NT2/D1 (cell line): Measurements from ENCODE around the gene CYTIP.

Source experiments
- DNase-seq: peaks from one replicate; pipeline ENCODE4 v3.0.0-alpha.2; 2011; ENCODE audit warnings: low read depth, low spot score
- H3K27me3 ChIP-seq: 2 replicates; pipeline ENCODE4 v1.6.0; 2011; ENCODE audit warnings: mild to moderate bottlenecking; ENCODE audit not compliant: insufficient read length, insufficient read depth
- H3K36me3 ChIP-seq: 2 replicates; pipeline ENCODE4 v1.6.1; 2011; ENCODE audit warnings: mild to moderate bottlenecking, low read length, mixed read lengths; ENCODE audit not compliant: insufficient read depth, insufficient read length
- H3K4me1 ChIP-seq: 2 replicates; pipeline ENCODE4 v1.5.1; 2011; ENCODE audit not compliant: insufficient read depth, insufficient read length
- H3K4me3 ChIP-seq: 2 replicates; pipeline ENCODE4 v1.5.1; 2011; ENCODE audit warnings: low read depth; ENCODE audit not compliant: insufficient read length
- H3K9ac ChIP-seq: 2 replicates; pipeline ENCODE4 v1.6.0; 2011; ENCODE audit warnings: low read depth; ENCODE audit not compliant: insufficient read length
- H3K9me3 ChIP-seq: 2 replicates; pipeline ENCODE4 v1.5.1; 2011; ENCODE audit warnings: mild to moderate bottlenecking, low read length; ENCODE audit not compliant: insufficient read depth
- SUZ12 ChIP-seq: IDR thresholded peaks from 2 replicates; pipeline ENCODE4 v1.6.1; 2011; ENCODE audit not compliant: insufficient read length, insufficient read depth; ENCODE audit errors: extremely low read depth
- YY1 ChIP-seq: IDR thresholded peaks from 2 replicates; pipeline ENCODE4 v1.6.1; 2011; ENCODE audit not compliant: insufficient read length, insufficient read depth
- ZNF274 ChIP-seq: IDR thresholded peaks from 2 replicates; pipeline ENCODE4 v1.6.1; 2011; ENCODE audit warnings: mild to moderate bottlenecking, low read depth, low read length

CYTIP gene

DNA sequence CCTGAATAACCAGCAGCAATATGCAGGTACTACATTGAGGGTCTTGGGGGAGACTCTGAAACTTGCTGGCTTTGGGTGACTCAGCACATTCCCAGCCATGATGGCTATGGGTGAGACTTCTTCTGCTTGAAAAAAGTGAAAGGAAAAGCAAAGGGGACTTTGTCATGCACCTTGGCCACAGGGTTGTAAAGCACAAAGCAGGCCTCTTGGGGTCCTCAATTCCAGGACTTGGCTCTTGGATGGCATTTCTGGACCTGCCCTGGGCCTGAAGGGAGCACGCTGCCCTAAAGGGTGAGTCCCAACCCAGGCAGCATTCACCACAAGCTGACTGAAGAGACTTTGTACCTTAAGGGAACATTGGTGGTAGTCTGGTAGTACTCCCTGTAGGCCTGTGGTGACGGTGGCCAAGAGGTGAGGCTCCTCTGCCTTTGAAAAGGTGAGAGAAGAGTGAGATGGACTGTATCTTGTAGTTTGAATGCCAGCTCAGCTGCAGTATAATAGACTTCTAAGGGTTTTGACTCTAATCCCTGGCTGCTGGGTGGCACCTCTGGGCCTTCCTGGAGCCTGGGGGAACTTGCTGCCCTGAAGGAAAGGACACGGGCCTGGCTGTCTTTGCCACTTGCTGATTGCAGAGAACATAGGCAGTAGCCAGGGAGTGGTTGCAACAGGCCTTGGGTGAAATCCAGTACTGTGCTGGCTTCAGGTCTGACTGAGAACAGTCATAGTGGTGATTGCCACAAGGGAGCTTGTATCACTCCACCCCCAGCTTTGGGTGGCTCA lies 36.5 kb upstream of the CYTIP start:
- no peaks in the 10 kb centered on the region for H3K27me3 ChIP-seq
- DNase-seq, result no peak
- TF ChIP-seq SUZ12 (no peak), ZNF274 (no peak), YY1 (no peak)
- no peak overlapping the region for H3K9ac ChIP-seq
- no peaks in the 10 kb centered on the region for H3K4me1 ChIP-seq
- no peaks in the 10 kb centered on the region for H3K36me3 ChIP-seq
- H3K4me3 ChIP-seq, result no peak overlapping the region
- no peaks in the 10 kb centered on the region for H3K9me3 ChIP-seq

DNA sequence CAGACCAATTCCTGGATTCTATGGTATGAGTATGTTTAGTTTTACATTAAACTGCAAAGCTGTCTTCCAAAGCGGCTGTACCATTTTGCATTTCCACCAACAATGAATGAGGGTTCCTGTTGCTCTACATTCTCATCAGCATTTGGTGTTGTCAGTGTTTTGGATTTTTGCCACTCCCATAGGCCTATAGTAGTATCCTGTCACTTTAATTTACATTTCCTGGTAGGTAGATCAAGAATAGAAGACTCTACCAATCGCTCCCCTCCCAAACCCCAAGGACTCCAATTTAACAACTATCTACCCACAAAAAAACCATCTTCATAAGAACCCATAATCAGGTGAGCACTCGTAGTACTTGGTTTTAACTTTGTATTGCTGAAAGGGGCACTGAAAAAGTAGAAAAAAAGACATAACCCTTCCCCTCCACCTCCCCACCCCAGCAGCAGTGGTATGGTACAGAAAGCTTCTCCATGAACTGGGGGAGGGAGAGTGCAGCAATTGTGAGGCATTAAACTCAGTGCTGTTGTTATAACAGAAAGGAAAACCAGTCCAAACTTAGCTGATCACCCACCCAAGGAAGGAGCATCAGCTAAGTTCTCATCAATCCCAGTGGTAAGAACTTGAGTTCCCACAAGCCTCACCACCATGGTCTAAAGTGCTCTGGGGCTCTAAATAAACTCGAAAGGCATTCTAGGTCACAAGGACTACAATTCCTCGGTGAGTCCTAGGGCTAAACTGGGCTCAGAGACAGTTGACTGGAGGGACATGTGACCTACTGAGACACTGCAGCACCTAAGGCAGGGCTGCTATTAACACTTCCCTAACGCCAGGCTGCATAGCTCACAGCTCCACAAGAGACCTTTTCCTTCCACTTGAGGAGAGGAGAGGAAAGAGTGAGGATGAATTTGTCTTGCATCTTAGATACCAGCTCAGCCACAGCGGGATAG lies 35.5 kb upstream of the CYTIP start:
- no peak overlapping the region for H3K4me3 ChIP-seq
- no peaks in the 10 kb centered on the region for H3K27me3 ChIP-seq
- no peaks in the 10 kb centered on the region for H3K36me3 ChIP-seq
- no peaks in the 10 kb centered on the region for H3K4me1 ChIP-seq
- TF ChIP-seq YY1 (no peak), ZNF274 (no peak), SUZ12 (no peak)
- DNase-seq, result no peak
- no peaks in the 10 kb centered on the region for H3K9me3 ChIP-seq
- no peak overlapping the region for H3K9ac ChIP-seq

DNA sequence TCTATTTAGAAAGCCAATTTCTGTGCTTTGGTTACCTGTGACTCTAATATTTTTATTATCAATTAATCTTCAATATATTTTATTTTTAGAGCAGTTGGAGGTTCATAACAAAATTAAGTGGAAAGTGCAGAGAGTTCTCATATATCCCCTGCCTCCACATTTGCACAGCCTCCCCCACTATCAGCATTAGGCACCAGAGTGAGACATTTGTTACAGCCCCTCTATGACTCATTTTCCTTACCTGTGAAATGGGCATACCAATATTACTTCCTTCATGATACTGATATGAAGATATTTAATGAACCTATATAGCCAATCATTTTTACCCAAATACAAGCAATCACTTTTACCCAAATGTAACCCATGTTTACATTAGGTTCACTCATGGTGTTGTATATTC lies 34.0 kb upstream of the CYTIP start:
- Histone ChIP-seq H3K9ac (no peak overlapping the region), H3K36me3 (no peaks in the 10 kb centered on the region), H3K4me1 (no peaks in the 10 kb centered on the region), H3K9me3 (no peaks in the 10 kb centered on the region), H3K4me3 (no peak overlapping the region), H3K27me3 (no peaks in the 10 kb centered on the region)
- DNase-seq, result no peak
- TF ChIP-seq YY1 (no peak), ZNF274 (no peak)

DNA sequence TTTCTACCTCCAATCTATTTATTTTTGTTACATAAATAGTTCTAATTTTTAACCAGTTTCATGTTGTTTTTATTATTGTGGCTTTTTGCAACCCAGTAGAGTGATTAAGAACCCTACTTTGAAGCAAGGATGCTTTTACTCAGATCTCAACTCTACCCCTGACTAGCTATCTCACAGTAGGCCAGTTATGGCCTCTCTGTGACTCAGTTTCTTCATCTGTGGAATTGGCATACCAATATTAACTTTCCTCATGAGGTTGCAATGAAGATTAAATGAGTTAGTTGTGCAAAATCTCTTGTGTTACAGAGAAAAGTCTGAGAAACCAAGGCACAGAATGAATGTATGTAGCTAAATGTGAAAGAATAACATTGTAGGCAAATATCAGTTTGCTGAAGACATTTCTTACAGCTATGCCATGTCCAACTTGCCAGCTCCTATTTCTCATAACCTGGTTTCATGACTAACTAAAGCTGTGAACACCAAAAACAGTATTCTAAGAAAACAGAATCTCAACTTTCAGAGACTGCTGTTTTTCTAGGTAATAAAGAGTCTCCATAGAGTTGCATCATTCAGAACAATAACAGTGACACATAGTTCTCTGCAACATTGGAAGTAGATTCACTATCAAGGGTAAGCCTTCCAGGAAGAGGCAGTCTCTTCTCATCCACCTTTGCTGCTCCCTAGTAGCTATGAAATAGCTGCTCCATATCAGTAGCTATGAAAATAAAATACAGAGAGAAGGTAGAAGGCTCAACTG lies 33.2 kb upstream of the CYTIP start:
- TF ChIP-seq YY1 (no peak), SUZ12 (no peak), ZNF274 (no peak)
- no peak overlapping the region for H3K9ac ChIP-seq
- H3K27me3 ChIP-seq, result no peaks in the 10 kb centered on the region
- no peak overlapping the region for H3K4me3 ChIP-seq
- no peaks in the 10 kb centered on the region for H3K4me1 ChIP-seq
- no peaks in the 10 kb centered on the region for H3K36me3 ChIP-seq
- no peaks in the 10 kb centered on the region for H3K9me3 ChIP-seq
- no peak for DNase-seq

DNA sequence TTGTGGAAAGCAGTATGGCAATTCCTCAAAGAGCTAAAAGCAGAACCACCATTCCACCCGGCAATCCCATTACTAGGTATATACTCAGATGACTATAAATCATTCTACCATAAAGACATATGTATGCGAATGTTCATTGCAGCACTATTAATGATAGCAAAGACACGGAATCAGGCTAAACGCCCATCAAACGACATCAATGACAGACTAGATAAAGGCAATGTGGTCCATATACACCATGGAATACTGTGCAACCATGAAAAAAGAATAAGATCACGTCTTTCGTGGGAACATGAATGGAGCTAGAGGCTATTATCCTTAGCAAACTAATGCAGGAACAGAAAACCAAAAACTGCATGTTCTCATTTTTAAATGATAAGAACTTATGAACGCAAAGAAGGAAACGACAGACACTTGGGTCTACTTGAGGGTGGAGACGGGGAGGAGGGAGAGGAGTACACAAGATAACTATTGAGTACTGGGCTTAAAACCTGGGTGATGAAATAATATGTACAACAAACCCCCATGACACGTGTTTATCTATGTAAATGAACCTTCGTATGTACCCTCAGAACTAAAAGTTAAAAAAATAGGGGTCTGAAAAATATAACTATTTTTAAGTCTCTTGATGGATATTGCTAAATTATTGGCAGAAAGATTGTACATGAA lies 32.0 kb upstream of the CYTIP start:
- DNase-seq, result no peak
- H3K4me3 ChIP-seq, result no peak overlapping the region
- H3K36me3 ChIP-seq, result no peaks in the 10 kb centered on the region
- H3K9ac ChIP-seq, result no peak overlapping the region
- no peaks in the 10 kb centered on the region for H3K27me3 ChIP-seq
- TF ChIP-seq YY1 (no peak), ZNF274 (no peak), SUZ12 (no peak)
- H3K9me3 ChIP-seq, result no peaks in the 10 kb centered on the region
- no peaks in the 10 kb centered on the region for H3K4me1 ChIP-seq

DNA sequence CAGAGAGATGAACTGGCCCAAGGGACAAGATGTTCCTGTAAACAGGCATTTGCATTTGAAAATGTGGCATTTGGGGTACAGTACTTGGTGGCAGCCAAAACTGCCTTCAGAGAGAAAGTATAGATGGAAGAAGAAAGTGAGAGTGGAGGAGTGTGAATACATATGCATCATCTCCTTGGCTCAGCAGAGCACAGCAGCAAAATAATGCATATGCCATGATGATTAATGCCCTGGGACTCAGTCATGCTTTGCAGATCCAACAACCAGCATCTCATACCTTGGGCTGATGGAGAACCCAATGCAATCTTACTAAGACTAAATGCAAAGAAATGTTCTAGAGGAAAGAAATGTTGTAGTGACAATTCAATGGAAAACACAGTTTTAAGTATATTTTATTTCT lies 29.7 kb upstream of the CYTIP start:
- H3K4me1 ChIP-seq, result no peaks in the 10 kb centered on the region
- no peak for TF ChIP-seq YY1
- TF ChIP-seq ZNF274, result no peak
- TF ChIP-seq SUZ12, result no peak
- DNase-seq, result no peak

More for the DNA sequence above, 29.7 kb upstream of the CYTIP start:
- Histone ChIP-seq H3K36me3 (no peaks in the 10 kb centered on the region), H3K9me3 (no peaks in the 10 kb centered on the region), H3K27me3 (no peaks in the 10 kb centered on the region), H3K4me3 (no peak overlapping the region), H3K9ac (no peak overlapping the region)
